DOHH2 (cell line): ENCODE results near the gene DIPK1A.

Experiments used
- H3F3A ChIP-seq: fragments of 200-600 bp; sonication (generic), shearing (Covaris generic); 2 replicates; pipeline ENCODE4 v1.6.0; 2016; ENCODE audit warnings: antibody characterized with exemption, mild to moderate bottlenecking; ENCODE audit not compliant: control insufficient read depth, insufficient read depth
- H3K27ac ChIP-seq: fragments of 200-600 bp; sonication (generic); 2 replicates; pipeline ENCODE4 v1.5.1; 2014; ENCODE audit warnings: low read depth, mild to moderate bottlenecking, low read length, moderate library complexity
- H3K27me3 ChIP-seq: fragments of 200-600 bp; sonication (generic); 2 replicates; pipeline ENCODE4 v1.6.1; 2014; ENCODE audit warnings: mild to moderate bottlenecking, low read length, mixed read lengths; ENCODE audit not compliant: control insufficient read depth
- H3K36me3 ChIP-seq: fragments of 200-600 bp; sonication (generic); 2 replicates; pipeline ENCODE4 v1.6.1; 2014; ENCODE audit warnings: mild to moderate bottlenecking, low read length, moderate library complexity, mixed read lengths; ENCODE audit not compliant: control insufficient read depth
- H3K4me1 ChIP-seq: fragments of 200-600 bp; sonication (generic); 2 replicates; pipeline ENCODE4 v1.6.1; 2014; ENCODE audit warnings: mild to moderate bottlenecking, low read length, mixed read lengths; ENCODE audit not compliant: control insufficient read depth
- H3K4me2 ChIP-seq: fragments of 200-600 bp; sonication (generic); 2 replicates; pipeline ENCODE4 v1.6.0; 2014; ENCODE audit warnings: mild to moderate bottlenecking, low read length, moderate library complexity
- H3K4me3 ChIP-seq: fragments of 200-600 bp; sonication (generic); 2 replicates; pipeline ENCODE4 v1.5.1; 2014; ENCODE audit warnings: mild to moderate bottlenecking, low read length, mixed read lengths
- H3K79me2 ChIP-seq: fragments of 200-600 bp; sonication (generic); 2 replicates; pipeline ENCODE4 v1.6.1; 2014; ENCODE audit warnings: mild to moderate bottlenecking, low read length, mixed read lengths; ENCODE audit not compliant: control insufficient read depth
- H3K9me2 ChIP-seq: fragments of 200-600 bp; sonication (generic); replicated peaks from 2 replicates; pipeline ENCODE4 v1.6.1; 2014; ENCODE audit warnings: mild to moderate bottlenecking, low read length, mixed read lengths; ENCODE audit not compliant: control insufficient read depth
- H3K9me3 ChIP-seq: fragments of 200-600 bp; sonication (generic); 2 replicates; pipeline ENCODE4 v1.6.1; 2014; ENCODE audit warnings: antibody characterized with exemption, low read length, mixed read lengths; ENCODE audit not compliant: control insufficient read depth, insufficient read depth
- H4K20me1 ChIP-seq: fragments of 200-600 bp; sonication (generic); 2 replicates; pipeline ENCODE4 v1.6.0; 2014; ENCODE audit warnings: low read depth, mild to moderate bottlenecking, antibody characterized with exemption, low read length, moderate library complexity; ENCODE audit not compliant: control insufficient read depth, insufficient read depth
- CTCF ChIP-seq: fragments of 200-600 bp; sonication (generic); IDR thresholded peaks from one replicate; pipeline ENCODE4 v1.5.1; 2014; ENCODE audit warnings: antibody characterized with exemption, mild to moderate bottlenecking, low read depth, low read length; ENCODE audit not compliant: poor library complexity, severe bottlenecking
- EZH2phosphoT487 ChIP-seq: fragments of 200-600 bp; sonication (generic); IDR thresholded peaks from 2 replicates; pipeline ENCODE4 v1.6.1; 2017; ENCODE audit warnings: borderline replicate concordance, mild to moderate bottlenecking, antibody characterized with exemption, low read length, moderate library complexity, mixed read lengths

Gene DIPK1A

GRCh38 chr1:92797297-92797696 is 164.0 kb downstream of the DIPK1A start:
- no peaks in the 10 kb centered on the region for H3K4me1 ChIP-seq
- no peaks in the 10 kb centered on the region for H3K36me3 ChIP-seq
- no peaks in the 10 kb centered on the region for H3K79me2 ChIP-seq
- no peaks in the 10 kb centered on the region for H4K20me1 ChIP-seq
- H3F3A ChIP-seq = no peaks in the 10 kb centered on the region
- no peak overlapping the region for H3K4me2 ChIP-seq
- peaks cover 13% of the 10 kb centered on the region for H3K27me3 ChIP-seq
- TF ChIP-seq EZH2phosphoT487 (no peak), CTCF (no peak)
- H3K9me3 ChIP-seq = no peaks in the 10 kb centered on the region
- H3K4me3 ChIP-seq = no peak overlapping the region
- no peak overlapping the region for H3K27ac ChIP-seq
- no peaks in the 10 kb centered on the region for H3K9me2 ChIP-seq

- H3K9me3 ChIP-seq = no peaks in the 10 kb centered on the region
- H3K27ac ChIP-seq = no peak overlapping the region
- no peak for TF ChIP-seq EZH2phosphoT487
- no peak for TF ChIP-seq CTCF
- H4K20me1 ChIP-seq = no peaks in the 10 kb centered on the region
- no peaks in the 10 kb centered on the region for H3K36me3 ChIP-seq
- no peaks in the 10 kb centered on the region for H3K9me2 ChIP-seq
- no peak overlapping the region for H3K4me3 ChIP-seq
- no peaks in the 10 kb centered on the region for H3K79me2 ChIP-seq
- no peaks in the 10 kb centered on the region for H3F3A ChIP-seq
- no peak overlapping the region for H3K4me2 ChIP-seq
- H3K4me1 ChIP-seq = no peaks in the 10 kb centered on the region
- H3K27me3 ChIP-seq = peaks cover 17% of the 10 kb centered on the region
Observed at GRCh38 chr1:92795166-92795565, 166.1 kb downstream of the DIPK1A start.

- H3K9me3 ChIP-seq = no peaks in the 10 kb centered on the region
- no peaks in the 10 kb centered on the region for H3K4me1 ChIP-seq
- TF ChIP-seq CTCF = no peak
- TF ChIP-seq EZH2phosphoT487 = no peak
- H3K27ac ChIP-seq = no peak overlapping the region
- peaks cover 17% of the 10 kb centered on the region for H3K27me3 ChIP-seq
- no peak overlapping the region for H3K4me3 ChIP-seq
- H3F3A ChIP-seq = no peaks in the 10 kb centered on the region
- H3K36me3 ChIP-seq = no peaks in the 10 kb centered on the region
- no peaks in the 10 kb centered on the region for H3K79me2 ChIP-seq
- H3K9me2 ChIP-seq = no peaks in the 10 kb centered on the region
- no peak overlapping the region for H3K4me2 ChIP-seq
- H4K20me1 ChIP-seq = no peaks in the 10 kb centered on the region
Observed at GRCh38 chr1:92792340-92792782, 168.9 kb downstream of the DIPK1A start.
